HAP-1 (cell line): ENCODE measurements around the gene LIMK1.
A peak's percentile ranks its signal among the peaks of the same experiment; 100 is the strongest.
"Not testable (repeated sequence)": the region's sequence is repeated elsewhere in the genome, so short reads cannot be mapped to it uniquely, and the experiment has no call there.

ENCODE experiments used
- DNase-seq, 2 experiments: peaks; one replicate each; pipeline ENCODE4 v3.0.0-alpha.2; 2016 to 2020; ENCODE audit warnings: low spot score in 2 of 2
- H3K27me3 ChIP-seq: fragments of 250-450 bp; sonication (Bioruptor Pico); 2 replicates; pipeline ENCODE4 v1.5.1; 2020; ENCODE audit warnings: low read depth, mild to moderate bottlenecking, moderate library complexity
- H3K36me3 ChIP-seq: fragments of 250-450 bp; sonication (Bioruptor Pico); replicated peaks from 2 replicates; pipeline ENCODE4 v1.5.1; 2020; ENCODE audit warnings: mild to moderate bottlenecking
- H3K4me1 ChIP-seq: fragments of 250-450 bp; sonication (Bioruptor Pico); 2 replicates; pipeline ENCODE4 v1.5.1; 2020; ENCODE audit warnings: mild to moderate bottlenecking
- H3K4me3 ChIP-seq: fragments of 250-450 bp; sonication (Bioruptor Pico); 2 replicates; pipeline ENCODE4 v1.5.1; 2020; ENCODE audit warnings: mild to moderate bottlenecking, moderate library complexity
- H3K9me3 ChIP-seq: fragments of 250-450 bp; sonication (Bioruptor Pico); 2 replicates; pipeline ENCODE4 v1.5.1; 2020; ENCODE audit warnings: mild to moderate bottlenecking, moderate library complexity
- in situ Hi-C: fragments of 300-500 bp; cut with MboI; formaldehyde crosslinking; loops from 3 replicates; pipeline ENCODE4 v1.14.3; 2020; ENCODE audit warnings: low sequenced_read_pairs, inconsistent platforms, mixed read lengths

LIMK1 gene

GRCh38 chr7:74103219-74103772 is 19.7 kb downstream of the LIMK1 start:
- H3K27me3 ChIP-seq: no peaks in the 10 kb centered on the region
- H3K4me1 ChIP-seq: no peaks in the 10 kb centered on the region
- H3K36me3 ChIP-seq: peaks cover 44% of the 10 kb centered on the region
- no peaks in the 10 kb centered on the region for H3K9me3 ChIP-seq
- no peak for DNase-seq
- in situ Hi-C loops: no loop called here
- H3K4me3 ChIP-seq: no peak overlapping the region

- Histone ChIP-seq H3K4me1 (no peaks in the 10 kb centered on the region), H3K4me3 (no peak overlapping the region), H3K27me3 (no peaks in the 10 kb centered on the region), H3K36me3 (peaks cover 43% of the 10 kb centered on the region), H3K9me3 (no peaks in the 10 kb centered on the region)
- no peak for DNase-seq
- in situ Hi-C loops: no loop called here
Measured at GRCh38 chr7:74104702-74105101, 21.1 kb downstream of the LIMK1 start.

GRCh38 chr7:74105992-74106391 is 22.4 kb downstream of the LIMK1 start:
- in situ Hi-C loops: no loop called here
- no peak overlapping the region for H3K4me3 ChIP-seq
- no peaks in the 10 kb centered on the region for H3K9me3 ChIP-seq

GRCh38 chr7:74106846-74107245 is 23.2 kb downstream of the LIMK1 start:
- no peaks in the 10 kb centered on the region for H3K9me3 ChIP-seq
- in situ Hi-C loops: no loop called here
- H3K4me3 ChIP-seq: no peak overlapping the region
- peaks cover 54% of the 10 kb centered on the region for H3K36me3 ChIP-seq
- no peaks in the 10 kb centered on the region for H3K27me3 ChIP-seq
- H3K4me1 ChIP-seq: no peaks in the 10 kb centered on the region
- DNase-seq: no peak

More at GRCh38 chr7:74105992-74106391, 22.4 kb downstream of the LIMK1 start:
- H3K27me3 ChIP-seq: no peaks in the 10 kb centered on the region
- H3K4me1 ChIP-seq: no peaks in the 10 kb centered on the region
- no peak for DNase-seq
- H3K36me3 ChIP-seq: peaks cover 53% of the 10 kb centered on the region

- in situ Hi-C loops: no loop called here
- Histone ChIP-seq H3K4me3 (no peak overlapping the region), H3K27me3 (no peaks in the 10 kb centered on the region), H3K9me3 (no peaks in the 10 kb centered on the region), H3K4me1 (no peaks in the 10 kb centered on the region), H3K36me3 (peaks cover 34% of the 10 kb centered on the region)
- DNase-seq: peak in 1 of 2 experiments; percentile 38
Measured at GRCh38 chr7:74115326-74115725, 31.7 kb downstream of the LIMK1 start.

GRCh38 chr7:74116356-74116755 is 32.8 kb downstream of the LIMK1 start:
- in situ Hi-C loops: no loop called here
- peaks cover 33% of the 10 kb centered on the region for H3K36me3 ChIP-seq
- H3K27me3 ChIP-seq: no peaks in the 10 kb centered on the region
- no peak overlapping the region for H3K4me3 ChIP-seq
- no peak for DNase-seq
- no peaks in the 10 kb centered on the region for H3K4me1 ChIP-seq
- H3K9me3 ChIP-seq: no peaks in the 10 kb centered on the region

- H3K4me3 ChIP-seq: no peak overlapping the region
- in situ Hi-C loops: no loop called here
- H3K27me3 ChIP-seq: no peaks in the 10 kb centered on the region
- H3K36me3 ChIP-seq: peaks cover 27% of the 10 kb centered on the region
- no peaks in the 10 kb centered on the region for H3K4me1 ChIP-seq
- DNase-seq: no peak
- no peaks in the 10 kb centered on the region for H3K9me3 ChIP-seq
Measured at GRCh38 chr7:74119831-74120230, 36.2 kb downstream of the LIMK1 start.

GRCh38 chr7:74121401-74122249 is 38.0 kb downstream of the LIMK1 start:
- no peaks in the 10 kb centered on the region for H3K4me1 ChIP-seq
- in situ Hi-C loops: no loop called here
- no peaks in the 10 kb centered on the region for H3K27me3 ChIP-seq
- no peaks in the 10 kb centered on the region for H3K9me3 ChIP-seq
- no peak overlapping the region for H3K4me3 ChIP-seq
- DNase-seq: no peak
- peaks cover 27% of the 10 kb centered on the region for H3K36me3 ChIP-seq

GRCh38 chr7:74123892-74124291 is 40.3 kb downstream of the LIMK1 start:
- H3K9me3 ChIP-seq, H3K27me3 ChIP-seq, in situ Hi-C loops, DNase-seq, H3K4me1 ChIP-seq, H3K4me3 ChIP-seq: not testable (repeated sequence)
- H3K36me3 ChIP-seq: peaks cover 25% of the 10 kb centered on the region

GRCh38 chr7:74126220-74126880 is 42.7 kb downstream of the LIMK1 start:
- in situ Hi-C loops: no loop called here
- Histone ChIP-seq H3K36me3 (peaks cover 5% of the 10 kb centered on the region), H3K4me1 (no peaks in the 10 kb centered on the region), H3K27me3 (no peaks in the 10 kb centered on the region), H3K4me3 (no peak overlapping the region), H3K9me3 (no peaks in the 10 kb centered on the region)
- no peak for DNase-seq

GRCh38 chr7:74129887-74130286 is 46.3 kb downstream of the LIMK1 start:
- no peaks in the 10 kb centered on the region for H3K4me1 ChIP-seq
- no peak overlapping the region for H3K4me3 ChIP-seq
- in situ Hi-C loops: no loop called here
- no peaks in the 10 kb centered on the region for H3K9me3 ChIP-seq
- no peak for DNase-seq
- H3K27me3 ChIP-seq: no peaks in the 10 kb centered on the region
- no peaks in the 10 kb centered on the region for H3K36me3 ChIP-seq

GRCh38 chr7:74130518-74130917 is 46.9 kb downstream of the LIMK1 start:
- Histone ChIP-seq H3K36me3 (no peaks in the 10 kb centered on the region), H3K4me1 (no peaks in the 10 kb centered on the region), H3K9me3 (no peaks in the 10 kb centered on the region), H3K4me3 (no peak overlapping the region), H3K27me3 (no peaks in the 10 kb centered on the region)
- in situ Hi-C loops: no loop called here
- DNase-seq: no peak

- in situ Hi-C loops: no loop called here
- Histone ChIP-seq H3K27me3 (no peaks in the 10 kb centered on the region), H3K36me3 (no peaks in the 10 kb centered on the region), H3K4me1 (peaks cover 12% of the 10 kb centered on the region), H3K9me3 (no peaks in the 10 kb centered on the region), H3K4me3 (no peak overlapping the region)
- DNase-seq: no peak
Measured at GRCh38 chr7:74134117-74134620, 50.6 kb downstream of the LIMK1 start.

GRCh38 chr7:74138334-74138867 is 54.8 kb downstream of the LIMK1 start:
- in situ Hi-C loops: no loop called here
- Histone ChIP-seq H3K27me3 (no peaks in the 10 kb centered on the region), H3K4me1 (peaks cover 17% of the 10 kb centered on the region), H3K4me3 (no peak overlapping the region), H3K9me3 (peaks cover 4% of the 10 kb centered on the region; the same call in 1 of the 2 replicates), H3K36me3 (no peaks in the 10 kb centered on the region)
- DNase-seq: peak in 1 of 2 experiments; percentile 24
